Right renal pelvis (tissue), 4 donors: ENCODE measurements around the gene RHBDF2. TPM values are rescaled to one million over a fixed set of nuclear protein-coding genes. Genes with fewer than 3 reads are reported as not detected.

Experiments
- DNase-seq, 4 donors: peaks; one replicate each; pipeline ENCODE4 v3.0.0-alpha.2; 2013; ENCODE audit warnings: low read depth in 4 of 4, low spot score in 3 of 4, missing footprints in 1 of 4
- polyA plus RNA-seq, 4 donors: library from polyadenylated mRNA; unstranded; fragments of 120-200 nt; gene quantifications; one replicate each; pipeline ENCODE4 v1.2.1, GENCODE V29; 2013; ENCODE audit not compliant: insufficient read length in 4 of 4

The RHBDF2 gene
- polyA plus RNA-seq, 4 donors: 5.8 to 9.5 (median 6.8) TPM

DNA sequence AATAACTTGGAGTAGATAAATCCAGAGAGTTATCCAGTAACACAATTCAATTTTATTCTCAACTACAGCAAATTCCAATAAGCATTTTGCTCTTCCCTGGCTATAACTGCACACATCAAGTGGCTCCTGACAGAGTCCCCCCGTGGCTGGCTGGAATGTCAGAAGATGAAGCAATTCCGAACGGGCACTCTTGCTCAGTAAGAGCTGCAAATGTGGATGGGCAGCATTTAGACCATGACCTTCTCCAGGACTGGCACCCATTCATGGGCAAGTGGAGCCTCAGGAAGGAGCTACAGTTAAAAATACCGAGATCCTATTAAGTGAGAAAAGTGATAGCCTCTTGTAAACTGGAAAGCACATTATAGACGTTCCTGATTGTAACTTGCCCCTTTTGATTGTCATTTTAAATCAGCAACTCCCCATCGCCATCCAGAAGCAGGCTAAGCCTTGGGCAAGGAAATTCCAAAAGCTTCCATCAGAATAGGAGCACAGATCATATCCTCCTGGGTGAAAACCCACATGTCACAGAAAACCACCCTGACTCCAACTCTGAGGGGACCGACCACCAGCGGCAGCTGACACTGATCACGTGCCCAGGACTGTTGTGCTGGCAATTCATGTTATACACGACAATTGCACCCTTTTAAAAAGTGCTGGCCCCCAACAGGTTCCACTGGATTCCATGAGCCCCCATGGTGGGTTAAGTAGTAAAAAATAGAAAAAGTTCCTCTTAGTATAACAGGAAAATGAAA lies 55.4 kb downstream of the RHBDF2 start:
- DNase-seq: no peak

- DNase-seq: no peak
These were observed 56.5 kb downstream of the RHBDF2 start for GRCh38 chr17:76444518-76445311.

DNA sequence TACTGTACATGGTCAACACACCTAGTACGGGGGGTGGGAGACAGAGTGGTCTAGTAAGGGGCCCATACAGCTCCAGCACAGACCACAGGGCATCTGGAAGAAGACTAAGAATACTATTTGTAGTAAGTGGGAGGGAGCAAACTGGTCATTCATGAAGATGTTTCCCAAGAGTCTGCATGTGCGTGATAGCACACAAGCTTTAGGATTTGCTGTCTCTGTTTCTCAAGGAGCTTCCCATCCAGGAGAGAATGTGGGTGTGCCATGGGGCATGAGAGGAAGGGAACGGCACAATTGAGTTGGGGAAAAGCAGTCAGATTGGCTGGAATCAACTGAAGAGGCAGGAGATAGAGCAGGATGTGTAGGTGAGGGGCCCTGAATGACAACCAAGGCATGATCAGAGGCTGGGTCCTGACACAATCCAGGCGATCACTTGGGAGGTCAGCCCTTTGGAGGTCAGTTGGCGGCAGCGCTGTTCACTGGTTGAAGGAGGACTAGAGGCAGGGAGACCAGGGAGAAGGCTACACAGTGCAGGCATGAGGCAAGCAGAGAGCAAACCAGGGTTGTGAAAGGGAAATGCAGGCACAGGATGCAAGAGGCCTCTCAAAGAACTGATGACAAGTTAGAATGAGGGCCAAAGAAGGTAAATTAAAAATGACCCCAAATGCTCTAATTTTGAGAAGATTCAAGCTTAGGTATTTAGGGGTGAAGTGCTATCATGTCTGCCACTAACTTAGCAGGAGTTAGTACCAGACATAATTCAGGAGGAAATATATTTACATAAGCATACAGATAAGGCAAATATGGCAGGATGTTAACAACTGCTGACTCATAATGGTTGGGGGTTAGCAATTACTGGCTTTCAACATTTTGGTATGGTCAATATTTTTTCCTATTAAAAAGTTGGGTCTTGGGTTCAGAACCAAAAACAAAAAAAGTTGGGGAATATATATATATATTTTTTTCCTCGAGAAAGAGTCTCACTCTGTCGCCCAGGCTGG lies 58.6 kb downstream of the RHBDF2 start:
- DNase-seq: no peak

DNA sequence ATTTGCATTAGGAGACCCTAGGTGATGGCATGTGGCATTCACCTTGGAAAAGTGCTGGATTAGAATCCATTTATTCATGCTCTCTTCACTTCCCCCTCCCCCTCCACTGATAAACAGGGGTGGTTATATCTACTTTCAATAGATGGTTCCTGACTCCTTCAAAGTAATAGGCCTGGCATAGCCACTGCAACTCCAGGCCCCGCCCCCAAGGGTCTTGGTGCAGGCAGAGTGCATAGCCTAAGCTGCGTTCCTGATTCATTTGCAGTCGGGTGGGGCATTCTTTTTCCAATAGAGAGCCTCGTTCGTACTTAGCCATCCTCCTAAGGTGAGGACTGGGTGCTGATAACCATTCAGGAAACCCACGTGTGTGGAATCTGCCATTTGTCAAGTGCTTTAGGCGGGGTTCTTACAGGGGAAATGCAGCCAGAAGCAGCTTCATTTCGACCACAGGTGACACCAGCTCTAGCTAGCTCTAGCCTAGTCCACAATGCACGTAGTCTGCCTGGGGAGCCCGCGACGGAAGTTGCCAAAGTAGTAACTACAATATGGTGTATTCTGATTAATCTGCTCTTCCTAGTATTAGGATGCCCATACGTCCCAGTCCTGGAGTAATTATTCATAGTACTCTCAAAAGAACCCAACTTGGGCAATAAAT lies 59.4 kb downstream of the RHBDF2 start:
- no peak for DNase-seq

DNA sequence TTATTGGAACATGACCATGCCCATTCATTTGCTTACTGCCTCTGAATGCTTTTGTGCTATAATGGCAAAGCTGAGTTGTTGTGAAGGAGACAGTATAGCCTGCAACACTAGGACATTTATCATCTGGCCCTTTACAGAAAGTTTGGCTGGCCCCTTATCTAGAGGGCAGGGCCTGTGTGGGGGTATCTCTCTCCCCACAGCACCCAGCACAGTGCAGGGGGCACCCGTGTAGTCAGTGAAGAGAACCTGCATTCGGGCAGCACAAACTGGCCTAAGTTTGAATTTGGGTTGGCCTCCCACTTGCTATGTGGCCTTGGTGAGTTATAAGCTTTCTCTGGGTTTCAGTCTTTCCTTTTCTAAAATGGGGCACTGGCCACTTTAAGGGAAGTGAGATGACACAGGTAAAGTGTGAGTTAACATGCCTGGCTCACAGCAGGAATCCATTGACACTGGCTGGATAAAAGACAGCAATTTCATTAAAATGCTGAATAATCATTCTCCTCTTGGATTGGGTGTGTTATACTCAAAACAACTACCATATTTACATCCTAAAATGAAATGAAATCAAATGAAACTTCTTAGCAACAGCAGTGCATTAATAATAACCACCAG lies 60.4 kb downstream of the RHBDF2 start:
- DNase-seq: no peak

DNA sequence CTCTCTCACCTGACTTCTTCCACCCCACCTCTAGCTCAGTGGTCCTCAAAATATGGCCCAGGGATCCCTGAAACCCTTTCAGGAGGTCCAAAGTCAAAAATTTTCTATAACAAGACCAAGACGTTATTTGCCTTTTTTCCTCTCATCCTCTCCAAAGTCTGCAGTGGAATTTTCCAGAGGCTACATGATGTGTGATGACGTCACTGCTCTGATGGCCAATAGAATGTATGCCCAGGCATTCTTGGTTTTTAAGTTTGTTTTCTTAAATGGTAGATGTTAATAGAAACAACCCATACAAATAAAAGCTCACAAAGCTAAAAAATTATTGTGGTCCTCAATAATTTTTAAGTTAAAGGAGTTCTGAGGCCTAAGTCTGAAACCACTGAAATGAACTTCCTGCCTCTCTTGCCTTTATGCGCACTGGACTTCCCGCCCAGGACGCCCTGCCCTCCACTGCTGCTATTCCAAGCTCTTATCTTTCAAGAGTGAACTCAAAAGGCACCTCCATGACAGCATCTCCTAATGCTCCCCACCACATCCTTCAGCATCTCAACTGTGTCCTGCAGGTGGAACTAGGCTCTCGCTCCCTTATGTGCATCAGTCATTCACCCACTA lies 61.8 kb downstream of the RHBDF2 start:
- no peak for DNase-seq

- no peak for DNase-seq
These were observed 62.3 kb downstream of the RHBDF2 start for GRCh38 chr17:76438906-76439305.

DNA sequence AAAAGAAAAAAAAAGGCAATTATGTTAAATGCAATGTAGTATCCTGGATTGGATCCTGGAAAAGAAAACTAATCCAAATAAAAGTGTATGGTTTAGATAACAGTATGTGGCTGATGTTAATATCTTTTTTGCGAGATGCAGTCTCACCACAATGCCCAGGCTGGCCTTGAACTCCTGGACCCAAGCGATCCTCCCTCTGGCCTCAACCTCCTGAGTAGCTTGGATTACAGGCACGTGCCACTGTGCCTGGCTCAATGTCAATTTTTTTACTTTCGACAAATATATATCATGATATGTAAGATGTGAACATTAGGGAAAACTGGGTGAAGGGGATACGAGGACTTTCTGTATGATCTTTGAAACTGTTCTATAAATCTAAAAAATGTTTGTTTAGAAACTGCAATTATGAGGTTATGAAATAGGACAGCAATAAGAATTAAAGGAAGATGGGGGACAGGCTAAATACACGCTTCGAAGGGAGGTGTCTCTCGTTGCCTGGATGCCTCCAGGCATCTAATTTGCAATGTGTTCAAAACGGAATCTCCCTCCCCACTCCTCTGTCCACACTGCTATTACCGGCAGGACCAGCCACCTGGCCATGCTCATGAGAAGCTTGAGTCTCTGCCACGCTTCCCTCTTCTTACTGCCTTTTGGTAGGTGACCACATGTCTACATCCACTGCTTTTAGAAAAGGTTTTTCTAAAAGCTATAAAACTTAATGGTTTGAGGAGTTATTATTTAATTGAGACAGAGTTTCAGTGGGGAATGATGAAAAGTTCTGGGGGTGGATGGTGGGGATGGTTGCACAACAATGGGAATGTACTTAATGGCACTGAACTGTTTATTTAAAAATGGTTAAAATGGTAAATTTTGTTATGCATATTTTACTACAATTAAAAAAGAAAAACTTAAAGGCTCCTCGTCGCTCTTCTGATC lies 63.5 kb downstream of the RHBDF2 start:
- no peak for DNase-seq

DNA sequence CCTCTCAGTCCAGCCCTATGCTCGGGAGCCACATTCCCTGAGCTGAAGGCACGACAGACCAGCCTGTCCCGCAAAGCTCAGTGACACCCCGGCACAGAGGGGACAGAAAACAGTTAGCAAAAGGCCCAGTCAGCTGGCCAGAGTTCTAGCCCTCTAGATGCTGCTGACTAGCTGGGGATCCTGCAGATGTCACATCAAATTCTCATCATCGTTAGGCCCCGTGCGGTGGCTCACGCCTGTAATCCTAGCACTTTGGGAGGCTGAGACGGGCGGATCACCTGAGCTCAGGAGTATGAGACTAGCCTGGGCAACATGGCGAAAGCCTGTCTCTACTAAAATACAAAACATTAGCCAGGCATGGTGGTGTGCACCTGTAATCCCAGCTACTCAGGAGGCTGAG lies 65.5 kb downstream of the RHBDF2 start:
- no peak for DNase-seq

DNA sequence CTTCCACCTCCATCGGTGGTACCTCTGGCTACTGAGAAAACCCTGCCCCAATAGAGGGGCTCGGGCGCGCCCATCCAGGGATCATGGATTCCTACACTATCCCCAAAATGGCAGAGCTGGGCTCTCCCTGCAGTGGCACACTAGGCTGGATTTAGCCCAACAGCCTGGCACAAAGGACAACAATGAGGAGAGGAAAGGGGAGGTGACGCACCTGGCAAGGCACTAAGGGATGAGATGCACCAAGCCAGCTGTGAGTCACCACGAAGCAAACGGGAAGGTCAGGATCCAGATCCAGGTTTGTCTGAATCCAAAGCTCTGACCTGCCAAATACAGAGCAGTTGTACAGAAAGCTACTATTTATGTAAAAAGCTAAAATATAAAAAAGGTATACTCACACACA lies 66.4 kb downstream of the RHBDF2 start:
- DNase-seq: no peak

DNA sequence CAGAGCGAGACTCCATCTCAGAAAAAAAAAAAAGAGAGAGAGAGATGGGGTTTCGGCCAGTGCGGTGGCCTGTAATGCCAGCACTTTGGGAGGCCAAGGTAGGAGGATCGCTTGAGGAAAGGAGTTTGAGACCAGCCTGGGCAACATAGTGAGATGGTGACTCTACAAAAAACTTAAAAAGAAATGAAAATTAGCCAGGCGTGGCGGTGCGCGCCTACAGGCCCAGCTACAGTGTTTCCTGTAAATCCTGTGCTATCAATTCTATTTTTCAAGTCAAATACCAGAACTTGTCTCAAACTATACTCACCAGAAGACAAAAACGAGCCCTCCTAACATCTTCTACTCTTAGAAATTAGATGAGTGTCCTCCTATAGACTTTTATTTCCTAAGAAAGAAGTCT lies 67.5 kb downstream of the RHBDF2 start:
- DNase-seq: no peak

DNA sequence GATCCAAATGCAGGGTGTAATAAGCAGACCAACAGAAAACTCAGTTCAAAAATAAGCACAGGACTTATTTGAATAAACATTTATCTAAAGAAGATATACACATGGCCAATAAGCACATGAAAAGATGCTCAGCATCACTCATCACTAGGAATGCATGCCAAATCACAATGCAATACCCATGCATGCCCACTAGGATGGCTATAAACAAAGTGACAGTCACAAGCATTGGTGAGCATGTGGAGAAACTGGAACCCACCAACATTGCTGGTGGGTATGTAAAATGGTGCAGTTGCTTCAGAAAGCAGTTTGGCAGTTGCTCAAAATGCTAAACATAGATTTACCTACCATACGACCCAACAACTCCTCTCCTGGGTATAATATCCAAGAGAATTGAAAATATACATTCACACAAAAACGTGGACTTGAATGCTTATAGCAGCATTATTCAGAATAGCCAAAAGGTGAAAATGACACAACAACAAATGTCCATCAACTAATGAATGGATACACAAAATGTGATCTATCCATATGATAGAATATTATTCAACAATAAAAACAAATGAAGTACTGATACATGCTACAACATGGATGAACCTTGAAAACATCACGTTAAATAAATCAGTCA lies 68.4 kb downstream of the RHBDF2 start:
- DNase-seq: no peak

DNA sequence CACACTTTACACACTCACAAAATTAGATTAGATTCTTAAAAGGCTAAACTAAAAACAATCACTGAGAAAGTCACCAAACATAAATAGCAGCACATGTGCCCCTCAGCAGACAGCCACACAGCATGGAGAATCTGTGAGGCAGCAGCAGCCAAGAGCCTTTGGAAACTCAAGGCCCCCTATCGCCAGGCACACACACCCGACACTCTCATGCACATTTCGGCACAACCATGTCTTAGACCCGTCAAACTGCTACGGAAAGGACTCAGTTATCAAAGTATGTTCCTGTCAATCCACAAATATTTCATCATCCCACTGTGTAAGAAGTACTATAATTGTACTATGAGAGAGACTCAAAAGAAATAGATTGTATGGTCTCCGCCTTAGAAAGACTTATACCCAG lies 69.2 kb downstream of the RHBDF2 start:
- no peak for DNase-seq

GRCh38 chr17:76431509-76431908 lies 69.7 kb downstream of the RHBDF2 start:
- DNase-seq: no peak

- no peak for DNase-seq
These were observed 72.7 kb downstream of the RHBDF2 start for GRCh38 chr17:76428511-76428910.

GRCh38 chr17:76427501-76428231 lies 73.6 kb downstream of the RHBDF2 start:
- no peak for DNase-seq

DNA sequence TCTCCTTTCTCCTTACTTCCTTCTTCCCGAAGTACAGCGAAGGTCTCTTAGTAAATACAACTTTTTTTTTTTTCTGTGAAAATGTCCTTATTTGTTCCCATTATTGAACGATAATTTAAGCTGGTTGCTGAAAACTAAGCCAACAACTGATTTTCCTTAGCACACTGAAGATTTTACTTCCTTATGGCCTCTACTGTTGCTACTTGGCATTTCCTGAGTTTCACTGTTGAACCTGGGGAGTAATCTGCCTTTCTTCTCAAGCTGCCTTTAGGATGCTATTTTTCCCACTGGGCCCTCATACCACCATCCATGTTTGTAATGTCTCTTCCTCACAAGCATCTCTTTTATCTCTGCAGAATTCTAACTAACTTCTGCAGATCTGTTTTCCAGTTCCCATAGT lies 74.4 kb downstream of the RHBDF2 start:
- no peak for DNase-seq
